ENCODE measurements around the gene USP4. TPM values are rescaled to one million over a fixed set of nuclear protein-coding genes. Genes with fewer than 3 reads are reported as not detected.

USP4 gene
- total RNA-seq, 1 experiment from 2014 or later: 54.1 TPM

GRCh38 chr3:49296781-49297411 is 43.0 kb downstream of the USP4 start:
- Mint-ChIP-seq H3K27ac (ENCODE audit: low read depth, unreplicated experiment) (peak overlapping the region; percentile 98), H3K9me3 (ENCODE audit: unreplicated experiment) (no peaks in the 10 kb centered on the region), H3K27me3 (ENCODE audit: insufficient read depth, unreplicated experiment) (no peaks in the 10 kb centered on the region), H3K36me3 (ENCODE audit: insufficient read depth, unreplicated experiment) (peaks cover 96% of the 10 kb centered on the region), H3K4me3 (ENCODE audit: unreplicated experiment) (peak overlapping the region; percentile 71), H3K4me1 (ENCODE audit: insufficient read depth, unreplicated experiment) (peaks cover 7% of the 10 kb centered on the region)
- TF ChIP-seq CTCF (IDR thresholded peaks at IDR 0.05; ENCODE audit: unreplicated experiment): no peak
- intact Hi-C loops (cut with micrococcal nuclease): loop anchor here (1.0 to 5.0 kb wide), 2 partner anchors 125 to 152 kb away; partner anchors contain the start of gene KLHDC8B
- ChIA-PET CTCF (interaction anchor here (0.6 to 1.4 kb wide), 10 partner anchors 9 to 309 kb away, joined by 3 to 6 read pairs (median 3); partner anchors contain the start of genes QRICH1 and USP4), POLR2A (interaction anchor here (0.6 to 2.1 kb wide), 14 partner anchors 43 to 267 kb away, joined by 3 to 10 read pairs (median 5); partner anchors contain the start of genes GPX1, IMPDH2, KLHDC8B and NICN1)
- no TSS peak for BruUV-seq (replicated peaks)
- peak; percentile 78 for DNase-seq (ENCODE audit: unreplicated experiment)

GRCh38 chr3:49295489-49296058 is 44.3 kb downstream of the USP4 start:
- DNase-seq (ENCODE audit: unreplicated experiment): peak; percentile 35
- intact Hi-C loops (cut with micrococcal nuclease): loop anchor here (1.0 to 5.0 kb wide), 2 partner anchors 123 to 154 kb away; partner anchors contain the start of gene KLHDC8B
- POLR2A ChIA-PET: interaction anchor here (0.6 to 2.1 kb wide), 3 partner anchors 29 to 153 kb away, joined by 3 to 8 read pairs (median 5); partner anchors contain the start of gene USP4

GRCh38 chr3:49294343-49294742 is 45.5 kb downstream of the USP4 start:
- Mint-ChIP-seq H3K4me3 (ENCODE audit: unreplicated experiment) (no peak overlapping the region), H3K27me3 (ENCODE audit: insufficient read depth, unreplicated experiment) (no peaks in the 10 kb centered on the region), H3K27ac (ENCODE audit: low read depth, unreplicated experiment) (no peak overlapping the region), H3K9me3 (ENCODE audit: unreplicated experiment) (no peaks in the 10 kb centered on the region), H3K36me3 (ENCODE audit: insufficient read depth, unreplicated experiment) (peaks cover 96% of the 10 kb centered on the region), H3K4me1 (ENCODE audit: insufficient read depth, unreplicated experiment) (peaks cover 7% of the 10 kb centered on the region)
- no peak for TF ChIP-seq CTCF (IDR thresholded peaks at IDR 0.05; ENCODE audit: unreplicated experiment)
- no peak for DNase-seq (ENCODE audit: unreplicated experiment)
- intact Hi-C loops (cut with micrococcal nuclease): no loop called here
- BruUV-seq (replicated peaks): no TSS peak
- POLR2A ChIA-PET: no interaction called here
- CTCF ChIA-PET: interaction anchor here (0.6 to 3.6 kb wide), 6 partner anchors 39 to 217 kb away, joined by 3 to 11 read pairs (median 4); partner anchors contain the start of gene KLHDC8B

More at GRCh38 chr3:49295489-49296058, 44.3 kb downstream of the USP4 start:
- H3K27me3 Mint-ChIP-seq (ENCODE audit: insufficient read depth, unreplicated experiment): no peaks in the 10 kb centered on the region
- peak overlapping the region; percentile 23 for H3K27ac Mint-ChIP-seq (ENCODE audit: low read depth, unreplicated experiment)
- H3K9me3 Mint-ChIP-seq (ENCODE audit: unreplicated experiment): no peaks in the 10 kb centered on the region
- no peak overlapping the region for H3K4me3 Mint-ChIP-seq (ENCODE audit: unreplicated experiment)
- CTCF ChIA-PET: interaction anchor here (0.6 to 1.1 kb wide), 2 partner anchors 8 to 82 kb away, joined by 3 read pairs; no protein-coding TSS in a partner anchor
- H3K36me3 Mint-ChIP-seq (ENCODE audit: insufficient read depth, unreplicated experiment): peaks cover 96% of the 10 kb centered on the region
- peaks cover 7% of the 10 kb centered on the region for H3K4me1 Mint-ChIP-seq (ENCODE audit: insufficient read depth, unreplicated experiment)
- BruUV-seq (replicated peaks): no TSS peak
- TF ChIP-seq CTCF (IDR thresholded peaks at IDR 0.05; ENCODE audit: unreplicated experiment): peak; percentile 55

GRCh38 chr3:49283997-49284396 is 55.9 kb downstream of the USP4 start:
- H3K27me3 Mint-ChIP-seq (ENCODE audit: insufficient read depth, unreplicated experiment): no peaks in the 10 kb centered on the region
- no peak for DNase-seq (ENCODE audit: unreplicated experiment)
- no TSS peak for BruUV-seq (replicated peaks)
- H3K4me1 Mint-ChIP-seq (ENCODE audit: insufficient read depth, unreplicated experiment): no peaks in the 10 kb centered on the region
- no peaks in the 10 kb centered on the region for H3K9me3 Mint-ChIP-seq (ENCODE audit: unreplicated experiment)
- CTCF ChIA-PET: interaction anchor here (1.3 kb wide), 1 partner anchor 165 kb away, joined by 4 read pairs; no protein-coding TSS in a partner anchor
- intact Hi-C loops (cut with micrococcal nuclease): no loop called here
- peaks cover 84% of the 10 kb centered on the region for H3K36me3 Mint-ChIP-seq (ENCODE audit: insufficient read depth, unreplicated experiment)
- no peak overlapping the region for H3K4me3 Mint-ChIP-seq (ENCODE audit: unreplicated experiment)
- no peak for TF ChIP-seq CTCF (IDR thresholded peaks at IDR 0.05; ENCODE audit: unreplicated experiment)
- POLR2A ChIA-PET: interaction anchor here (0.6 kb wide), 1 partner anchor 347 kb away, joined by 4 read pairs; no protein-coding TSS in a partner anchor
- no peak overlapping the region for H3K27ac Mint-ChIP-seq (ENCODE audit: low read depth, unreplicated experiment)
